GM19328 (cell line): ENCODE results near the gene HSPA14.
"Not testable (repeated sequence)": the region's sequence is repeated elsewhere in the genome, so short reads cannot be mapped to it uniquely, and the experiment has no call there.

ENCODE experiments used
- ATAC-seq: cut with Tn5 transposase; IDR thresholded peaks from one replicate; pipeline ENCODE4 v1.9.1; 2021; ENCODE audit warnings: mild to moderate bottlenecking, moderate library complexity; ENCODE audit not compliant: unreplicated experiment

Gene HSPA14

GRCh38 chr10:14879928-14880193, 41.8 kb downstream of the HSPA14 start:
- no peak for ATAC-seq

- no peak for ATAC-seq
Observed at GRCh38 chr10:14880229-14880628, 42.1 kb downstream of the HSPA14 start.

GRCh38 chr10:14884082-14884481, 46.0 kb downstream of the HSPA14 start:
- ATAC-seq, result no peak

GRCh38 chr10:14889318-14889717, 51.2 kb downstream of the HSPA14 start:
- ATAC-seq, result no peak

GRCh38 chr10:14891151-14891550, 53.0 kb downstream of the HSPA14 start:
- no peak for ATAC-seq

- ATAC-seq, result no peak
Observed at GRCh38 chr10:14904316-14904732, 66.2 kb downstream of the HSPA14 start.

- ATAC-seq, result no peak
Observed at GRCh38 chr10:14904864-14905263, 66.8 kb downstream of the HSPA14 start.

- no peak for ATAC-seq
Observed at GRCh38 chr10:14905890-14906289, 67.8 kb downstream of the HSPA14 start.

GRCh38 chr10:14906765-14907164, 68.7 kb downstream of the HSPA14 start:
- no peak for ATAC-seq

- not testable (repeated sequence) for ATAC-seq
Observed at GRCh38 chr10:14907591-14907990, 69.5 kb downstream of the HSPA14 start.

GRCh38 chr10:14909101-14909500, 71.0 kb downstream of the HSPA14 start:
- ATAC-seq, result no peak

- ATAC-seq, result no peak
Observed at GRCh38 chr10:14910953-14911352, 72.8 kb downstream of the HSPA14 start.

GRCh38 chr10:14911801-14912200, 73.7 kb downstream of the HSPA14 start:
- ATAC-seq, result no peak

- no peak for ATAC-seq
Observed at GRCh38 chr10:14916600-14916999, 78.5 kb downstream of the HSPA14 start.

- ATAC-seq, result no peak
Observed at GRCh38 chr10:14917827-14918226, 79.7 kb downstream of the HSPA14 start.

GRCh38 chr10:14918964-14919363, 80.9 kb downstream of the HSPA14 start:
- no peak for ATAC-seq
